ENCODE data around the gene MRPS6.

The MRPS6 gene

GRCh38 chr21:34180407-34180806 lies 107.0 kb downstream of the MRPS6 start:
- DNase-seq (ENCODE audit: low read depth) = no peak

GRCh38 chr21:34180826-34181359 lies 107.5 kb downstream of the MRPS6 start:
- no peak for DNase-seq (ENCODE audit: low read depth)

DNA sequence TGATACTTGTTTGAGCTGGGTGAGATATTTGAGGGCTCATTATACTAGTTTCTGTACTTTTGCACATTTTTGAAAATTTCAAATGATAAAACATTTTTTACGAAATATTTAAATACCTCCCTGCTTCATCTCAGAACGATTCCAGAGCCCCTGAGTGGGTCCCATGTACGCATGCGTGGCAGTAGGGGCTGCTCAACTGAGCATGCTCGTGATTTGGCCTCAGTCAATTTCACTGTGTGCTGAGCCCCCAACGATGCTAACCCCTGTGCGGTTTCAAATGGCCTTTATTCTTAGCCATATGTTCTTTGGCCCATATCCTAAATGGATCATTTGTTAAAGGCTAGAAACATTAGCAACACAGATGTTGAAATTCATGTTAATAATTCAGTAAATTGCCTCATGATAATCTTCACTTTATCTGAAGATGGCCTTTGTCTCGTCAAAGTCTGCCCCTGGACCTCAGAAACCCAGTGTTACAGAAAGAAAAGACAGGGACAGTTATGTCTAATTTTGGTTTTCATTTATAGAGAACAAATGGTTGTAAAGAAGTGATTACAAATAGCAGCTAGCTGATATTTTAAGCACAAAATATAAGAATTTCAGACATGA lies 108.2 kb downstream of the MRPS6 start:
- no peak for DNase-seq (ENCODE audit: low read depth)

- DNase-seq (ENCODE audit: low read depth) = no peak
These were observed 109.1 kb downstream of the MRPS6 start for GRCh38 chr21:34182436-34182835.

- no peak for DNase-seq (ENCODE audit: low read depth)
These were observed 110.1 kb downstream of the MRPS6 start for GRCh38 chr21:34183331-34183928.

- no peak for DNase-seq (ENCODE audit: low read depth)
These were observed 110.9 kb downstream of the MRPS6 start for GRCh38 chr21:34184232-34184631.

DNA sequence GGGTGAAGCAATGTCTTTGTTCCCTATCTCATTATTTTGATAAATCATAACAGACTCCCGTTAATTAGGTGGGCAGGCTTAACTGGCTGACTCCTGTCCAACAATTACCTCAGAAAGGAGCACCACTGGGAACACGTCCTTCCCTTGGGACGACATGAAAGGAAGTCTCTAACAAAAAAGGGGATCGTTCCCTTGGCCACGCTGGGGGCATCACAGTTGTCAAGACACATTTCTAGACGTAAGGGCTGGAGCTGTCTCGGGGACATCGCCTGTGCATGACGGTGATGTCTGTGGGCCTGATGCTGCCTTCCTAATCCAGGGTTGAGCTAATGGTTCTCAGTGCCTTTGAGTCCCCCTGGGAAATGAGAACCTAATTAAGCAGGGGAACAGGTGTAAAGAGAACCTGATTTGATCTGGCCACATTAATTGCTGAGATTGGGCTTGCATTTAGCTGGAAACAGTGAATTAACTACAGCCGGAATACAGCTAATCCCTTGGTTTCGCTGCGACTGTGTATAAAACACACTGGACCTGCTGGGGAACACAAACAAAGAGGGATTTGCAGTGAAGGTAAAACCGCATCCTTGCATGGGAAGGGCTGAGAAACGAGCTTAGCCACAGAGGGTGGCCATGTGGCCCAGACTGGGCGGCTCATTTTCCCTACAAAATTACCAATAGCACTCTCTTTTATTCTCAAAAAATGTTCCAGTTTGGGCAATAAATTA lies 111.8 kb downstream of the MRPS6 start:
- DNase-seq (ENCODE audit: low read depth) = no peak

DNA sequence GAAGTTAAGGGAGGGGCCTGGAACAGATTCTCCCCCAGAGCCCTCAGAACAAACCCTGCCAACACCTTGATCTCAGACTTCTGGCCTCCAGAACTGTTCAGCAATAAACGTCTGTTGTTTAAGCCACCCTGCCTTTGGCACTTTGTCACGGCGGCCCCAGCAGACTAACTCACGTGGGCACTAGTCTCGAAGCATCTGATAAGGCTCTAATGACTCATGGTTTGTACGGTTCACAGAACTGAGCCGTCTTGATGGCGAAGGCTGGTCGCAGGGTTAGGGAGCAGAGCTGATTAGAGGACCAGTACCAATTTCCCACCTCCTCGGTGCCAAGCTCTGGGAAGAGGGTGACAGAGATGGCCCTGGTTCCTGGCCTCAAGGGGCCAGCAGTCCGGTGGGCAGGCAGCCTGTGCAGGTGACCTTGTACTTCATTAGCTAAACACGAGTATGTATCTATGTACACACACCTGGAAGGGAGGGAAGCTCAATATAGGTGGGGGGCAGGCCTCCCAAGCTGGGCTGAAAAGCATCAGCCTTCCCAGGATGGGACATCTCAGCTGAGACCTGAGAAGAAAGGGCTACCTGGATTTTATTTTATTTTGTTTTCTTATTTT lies 112.8 kb downstream of the MRPS6 start:
- no peak for DNase-seq (ENCODE audit: low read depth)

DNA sequence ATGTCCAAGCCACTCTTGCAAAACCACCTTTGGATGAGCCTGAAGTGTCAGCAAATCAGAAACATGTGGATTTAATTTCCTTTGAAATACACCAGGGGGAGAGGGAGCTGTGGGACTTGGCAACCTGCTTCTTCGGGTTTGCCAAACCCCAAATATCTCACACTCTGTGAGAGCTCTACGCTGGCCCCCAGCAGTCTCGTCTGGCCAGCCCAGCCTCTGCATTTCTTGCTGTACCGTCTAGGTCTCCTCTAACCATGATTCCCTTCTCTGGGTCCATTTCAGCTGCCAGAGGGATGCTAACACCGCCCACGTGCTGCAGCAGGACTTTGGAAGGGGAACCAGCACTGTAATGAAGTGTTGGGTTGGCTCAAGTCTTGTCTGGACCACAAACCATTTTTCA lies 114.6 kb downstream of the MRPS6 start:
- DNase-seq (ENCODE audit: low read depth) = no peak

DNA sequence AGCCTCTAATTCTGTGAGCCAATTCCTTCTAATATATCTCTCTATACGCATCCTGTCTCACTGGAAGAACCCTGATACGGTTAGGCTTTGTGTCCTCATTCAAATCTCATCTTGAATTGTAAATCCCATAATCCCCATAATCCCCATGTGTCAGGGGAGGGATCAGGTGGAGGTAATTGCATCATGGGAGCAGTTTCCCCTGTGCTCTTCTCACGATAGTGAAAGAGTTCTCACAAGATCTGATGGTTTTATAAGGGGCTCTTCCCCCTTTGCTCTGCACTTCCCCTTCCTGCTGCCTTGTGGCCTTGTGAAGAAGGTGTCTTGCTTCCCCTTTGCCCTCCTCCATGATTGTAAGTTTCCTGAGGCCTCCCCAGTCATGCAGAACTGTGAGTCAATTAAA lies 116.1 kb downstream of the MRPS6 start:
- no peak for DNase-seq (ENCODE audit: low read depth)

DNA sequence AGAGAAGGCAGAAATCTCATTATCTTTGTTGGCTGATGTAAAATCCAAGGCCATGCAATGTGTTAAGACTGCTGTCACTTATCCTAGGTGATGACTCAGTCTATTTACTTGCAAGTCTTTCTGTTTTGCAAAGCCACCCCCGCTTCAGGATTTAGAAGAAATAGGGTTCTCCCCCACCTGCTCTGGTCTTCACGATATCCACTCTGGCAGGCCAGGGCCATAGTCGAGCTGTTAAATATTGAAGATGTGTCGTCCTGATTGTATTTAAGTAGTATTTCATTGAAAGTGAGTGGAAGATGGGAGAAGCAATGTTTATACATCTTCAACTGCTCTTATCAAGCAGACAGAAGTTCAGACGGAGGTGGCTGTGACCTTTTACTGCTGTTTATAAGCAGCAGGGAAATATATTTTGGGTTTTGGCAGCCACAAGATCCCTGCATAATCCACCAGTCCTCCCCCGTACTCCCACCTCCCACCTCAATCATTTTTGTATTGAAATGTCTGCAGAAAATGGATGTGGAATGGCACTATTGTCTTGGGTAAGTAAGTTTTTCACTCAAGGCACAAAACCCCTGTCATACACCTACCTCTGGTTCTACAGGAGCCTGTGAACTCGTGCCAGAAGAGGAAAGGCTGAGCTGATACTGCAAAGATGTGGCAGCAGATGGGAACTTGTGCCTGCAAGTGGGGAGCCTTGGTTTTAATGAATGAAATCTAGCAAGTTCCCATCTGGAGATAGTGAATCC lies 117.4 kb downstream of the MRPS6 start:
- DNase-seq (ENCODE audit: low read depth) = no peak

DNA sequence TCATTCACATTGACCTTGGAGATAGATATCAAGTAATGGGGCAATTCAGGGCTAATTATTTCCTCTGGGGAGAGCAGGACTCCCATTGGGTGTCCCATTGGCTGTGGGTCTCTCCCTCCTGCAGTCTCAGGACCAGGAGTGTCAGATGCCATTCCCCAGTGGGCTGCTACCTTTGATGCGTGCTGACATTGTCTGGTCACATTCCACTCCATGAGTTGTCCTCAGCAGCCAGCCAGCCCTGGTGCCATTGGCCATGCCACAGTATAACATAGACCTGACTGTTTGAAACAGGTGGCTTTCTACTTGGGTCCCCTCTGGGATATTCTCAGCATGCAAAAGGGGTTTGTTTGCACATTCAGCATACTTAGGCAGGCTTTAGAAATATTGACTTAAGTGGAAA lies 118.5 kb downstream of the MRPS6 start:
- DNase-seq (ENCODE audit: low read depth) = no peak
